ENCODE measurements around the gene RASSF5.

GRCh38 chr1:206487970-206488369 is 19.4 kb upstream of the RASSF5 start:
- no peak for TF ChIP-seq CTCF (IDR thresholded peaks at IDR 0.05; ENCODE audit: low read depth, low read length, missing input control)
- TF ChIP-seq TAF1 (conservative IDR thresholded peaks at IDR 0.05) = no peak
- no peak for TF ChIP-seq EGR1 (IDR thresholded peaks at IDR 0.05; ENCODE audit: low read depth in 2 of 2)
- no peak for TF ChIP-seq ATF3 (IDR thresholded peaks at IDR 0.05)
- no peak for TF ChIP-seq RXRA (IDR thresholded peaks at IDR 0.05)
- no peak for TF ChIP-seq HNF4A (conservative IDR thresholded peaks at IDR 0.05)
- TF ChIP-seq MAX (IDR thresholded peaks at IDR 0.05) = no peak
- no peak for TF ChIP-seq RAD21 (IDR thresholded peaks at IDR 0.05)
- TF ChIP-seq YY1 (IDR thresholded peaks at IDR 0.05) = no peak
- no peak for TF ChIP-seq FOXA1 (IDR thresholded peaks at IDR 0.05)
- TF ChIP-seq GABPA (IDR thresholded peaks at IDR 0.05 in 1 of 2, conservative IDR thresholded peaks at IDR 0.05 in 1 of 2) = no peak
- TF ChIP-seq SP1 (IDR thresholded peaks at IDR 0.05) = no peak
